Breast epithelium (tissue), 4 donors: ENCODE measurements around the gene SLC18B1. TPM values are rescaled to one million over a fixed set of nuclear protein-coding genes. Genes with fewer than 3 reads are reported as not detected.

ENCODE experiments used
- DNase-seq, 2 donors: peaks; one replicate each; pipeline ENCODE4 v3.0.0-alpha.2; 2019; ENCODE audit warnings: low spot score in 2 of 2
- H3K27ac ChIP-seq, 2 donors: fragments of 200-600 bp; sonication (generic) in 1 of 2; one replicate each; pipeline ENCODE4 v1.5.1; 2016 to 2019; ENCODE audit warnings: mild to moderate bottlenecking in 1 of 2
- H3K27me3 ChIP-seq, 2 donors: fragments of 200-600 bp; sonication (generic) in 1 of 2; one replicate each; pipeline versions ENCODE4 v1.5.1 to v1.6.0; 2017 to 2019; ENCODE audit warnings: control low read depth in 1 of 2, mild to moderate bottlenecking in 1 of 2
- H3K36me3 ChIP-seq: fragments of 200-600 bp; one replicate; pipeline ENCODE4 v1.5.1; 2019
- H3K4me1 ChIP-seq, 2 donors: fragments of 200-600 bp; sonication (generic); one replicate each; pipeline ENCODE4 v1.5.1; 2016 to 2019; ENCODE audit warnings: control low read depth in 1 of 2
- H3K4me3 ChIP-seq, 3 donors: fragments of 200-600 bp; sonication (generic); 1 replicate in 2 of 3; 2 replicates in 1 of 3; pipeline ENCODE4 v1.5.1; 2016 to 2019; ENCODE audit warnings: mild to moderate bottlenecking in 3 of 3, moderate library complexity in 2 of 3
- H3K9me3 ChIP-seq, 2 donors: fragments of 200-600 bp; sonication (generic) in 1 of 2; one replicate each; pipeline ENCODE4 v1.5.1; 2016 to 2019; ENCODE audit warnings: control low read depth in 1 of 2
- POLR2A ChIP-seq: fragments of 450-650 bp; IDR thresholded peaks from one replicate; pipeline ENCODE4 v1.6.1; 2016; ENCODE audit warnings: antibody characterized with exemption, mild to moderate bottlenecking, moderate library complexity
- POLR2AphosphoS5 ChIP-seq, 3 donors: sonication (generic); formaldehyde crosslinking; IDR thresholded peaks; one replicate each; pipeline ENCODE4 v1.6.1; 2017; ENCODE audit warnings: antibody characterized with exemption in 3 of 3
- intact Hi-C: fragments of 100-400 bp; cut with DNase I; formaldehyde crosslinking; loops from one replicate; pipeline ENCODE4 v1.15.1; 2023; ENCODE audit warnings: low total_unique reads
- total RNA-seq, 3 donors: library from RNA; depleted of rRNA; stranded (reverse); fragments of >200 nt; gene quantifications; one replicate each; pipeline ENCODE4 v1.1.0, GENCODE V29; 2016
- TF ChIP-seq, protein P1 (sequence below), 3 donors: fragments of 450-650 bp; IDR thresholded peaks; one replicate each; pipeline ENCODE4 v1.5.1; 2016 to 2017; ENCODE audit warnings: antibody characterized with exemption in 3 of 3, mild to moderate bottlenecking in 3 of 3, moderate library complexity in 3 of 3

The SLC18B1 gene
- total RNA-seq, 3 donors from 2014 or later, result 8.2 to 14.6 (median 14.1) TPM

DNA sequence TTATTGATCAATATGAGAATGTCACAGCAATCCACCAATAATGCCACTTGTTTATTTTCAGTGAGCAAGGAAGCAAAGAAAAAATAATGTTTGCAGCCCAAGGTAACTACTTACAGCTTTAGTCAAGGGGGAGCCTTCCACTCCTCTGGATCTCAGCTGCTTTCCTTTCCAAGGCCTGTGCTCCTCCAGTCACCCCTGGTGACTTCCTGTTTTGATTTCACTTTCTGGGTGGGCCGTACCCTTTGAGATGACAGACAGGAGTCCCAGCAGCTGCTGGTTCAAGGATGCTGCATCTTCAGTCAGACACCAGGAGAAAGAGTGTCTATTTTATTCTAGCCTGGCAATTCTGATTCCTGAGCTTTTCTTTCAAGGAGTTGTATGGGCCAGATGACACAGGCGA is 35.2 kb downstream of the SLC18B1 start:
- no peak for DNase-seq
- Histone ChIP-seq H3K4me1 (no peaks in the 10 kb centered on the region), H3K27me3 (no peaks in the 10 kb centered on the region), H3K27ac (no peak overlapping the region), H3K4me3 (no peak overlapping the region), H3K36me3 (no peaks in the 10 kb centered on the region), H3K9me3 (no peaks in the 10 kb centered on the region)
- no peak for TF ChIP-seq POLR2A
- no peak for TF ChIP-seq POLR2AphosphoS5 (IDR thresholded peaks at IDR 0.05)
- TF ChIP-seq, protein P1, sequence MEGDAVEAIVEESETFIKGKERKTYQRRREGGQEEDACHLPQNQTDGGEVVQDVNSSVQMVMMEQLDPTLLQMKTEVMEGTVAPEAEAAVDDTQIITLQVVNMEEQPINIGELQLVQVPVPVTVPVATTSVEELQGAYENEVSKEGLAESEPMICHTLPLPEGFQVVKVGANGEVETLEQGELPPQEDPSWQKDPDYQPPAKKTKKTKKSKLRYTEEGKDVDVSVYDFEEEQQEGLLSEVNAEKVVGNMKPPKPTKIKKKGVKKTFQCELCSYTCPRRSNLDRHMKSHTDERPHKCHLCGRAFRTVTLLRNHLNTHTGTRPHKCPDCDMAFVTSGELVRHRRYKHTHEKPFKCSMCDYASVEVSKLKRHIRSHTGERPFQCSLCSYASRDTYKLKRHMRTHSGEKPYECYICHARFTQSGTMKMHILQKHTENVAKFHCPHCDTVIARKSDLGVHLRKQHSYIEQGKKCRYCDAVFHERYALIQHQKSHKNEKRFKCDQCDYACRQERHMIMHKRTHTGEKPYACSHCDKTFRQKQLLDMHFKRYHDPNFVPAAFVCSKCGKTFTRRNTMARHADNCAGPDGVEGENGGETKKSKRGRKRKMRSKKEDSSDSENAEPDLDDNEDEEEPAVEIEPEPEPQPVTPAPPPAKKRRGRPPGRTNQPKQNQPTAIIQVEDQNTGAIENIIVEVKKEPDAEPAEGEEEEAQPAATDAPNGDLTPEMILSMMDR (IDR thresholded peaks at IDR 0.05), result no peak
- intact Hi-C loops, result no loop called here

DNA sequence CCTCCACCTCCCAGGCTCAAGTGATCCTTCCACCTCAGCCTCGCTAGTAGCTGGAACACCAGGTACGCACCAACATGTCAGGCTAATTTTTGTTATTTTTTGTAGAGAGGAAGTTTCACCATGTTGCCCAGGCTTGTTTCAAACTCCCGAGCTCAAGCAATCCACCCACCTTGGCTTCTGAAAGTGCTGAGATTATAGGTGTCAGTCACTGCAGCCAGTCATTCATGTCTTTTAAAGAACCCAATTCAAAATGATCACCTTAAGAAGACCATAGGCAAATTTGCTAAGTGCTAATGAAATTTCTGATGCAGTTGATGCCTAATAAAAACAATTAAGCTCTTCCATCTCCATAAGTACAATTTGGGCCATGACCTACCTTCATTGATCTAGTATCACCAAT is 38.2 kb downstream of the SLC18B1 start:
- TF ChIP-seq POLR2AphosphoS5 (IDR thresholded peaks at IDR 0.05) (no peak), POLR2A (no peak)
- TF ChIP-seq, protein P1 (IDR thresholded peaks at IDR 0.05), result no peak
- Histone ChIP-seq H3K4me3 (no peak overlapping the region), H3K9me3 (no peaks in the 10 kb centered on the region), H3K27ac (no peak overlapping the region), H3K27me3 (no peaks in the 10 kb centered on the region), H3K4me1 (no peaks in the 10 kb centered on the region), H3K36me3 (no peaks in the 10 kb centered on the region)
- intact Hi-C loops, result no loop called here
- no peak for DNase-seq

DNA sequence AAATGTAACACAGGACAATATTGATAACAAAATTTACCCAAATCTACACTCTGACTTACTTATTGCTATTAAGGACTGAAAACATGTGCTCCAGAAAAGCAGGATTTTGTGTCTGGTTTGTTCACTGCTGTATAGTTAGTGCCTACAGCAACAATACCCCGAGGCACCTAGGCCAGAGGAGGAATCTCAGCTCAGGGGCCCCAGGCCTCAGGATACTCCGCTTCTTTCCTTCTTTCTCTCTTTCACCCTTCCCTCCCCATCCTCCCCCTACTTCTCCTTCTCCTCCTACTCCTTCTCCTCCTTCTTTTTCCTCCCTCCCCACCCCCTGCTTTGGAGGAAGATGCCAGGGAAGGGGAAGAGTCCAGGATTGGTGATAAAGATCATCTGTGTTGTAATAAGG is 39.7 kb downstream of the SLC18B1 start:
- intact Hi-C loops, result no loop called here
- H3K4me3 ChIP-seq, result no peak overlapping the region
- H3K4me1 ChIP-seq, result no peaks in the 10 kb centered on the region
- H3K27me3 ChIP-seq, result no peaks in the 10 kb centered on the region
- no peaks in the 10 kb centered on the region for H3K9me3 ChIP-seq
- H3K36me3 ChIP-seq, result no peaks in the 10 kb centered on the region
- DNase-seq, result no peak
- TF ChIP-seq POLR2A, result no peak
- TF ChIP-seq, protein P1 (IDR thresholded peaks at IDR 0.05), result no peak
- no peak overlapping the region for H3K27ac ChIP-seq

DNA sequence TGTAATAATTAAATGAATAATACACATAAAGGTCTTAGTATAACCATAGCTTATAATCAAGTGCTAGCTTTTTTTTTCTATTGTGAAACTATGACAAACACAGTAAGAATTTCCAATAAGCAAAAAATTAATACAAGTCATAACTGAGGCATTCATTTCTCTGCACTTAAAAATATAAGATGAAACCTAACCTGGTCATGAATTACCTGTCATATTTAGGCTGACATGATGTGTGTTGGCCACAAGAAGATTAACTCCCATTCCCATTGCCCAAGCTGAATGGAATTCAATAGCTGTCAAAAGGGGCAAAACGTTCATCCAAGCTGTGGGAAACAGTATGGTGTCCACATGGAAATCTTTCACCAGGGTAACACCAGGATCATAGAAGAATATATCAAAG is 46.2 kb downstream of the SLC18B1 start:
- Histone ChIP-seq H3K27ac (no peak overlapping the region), H3K27me3 (no peaks in the 10 kb centered on the region), H3K4me3 (no peak overlapping the region), H3K9me3 (no peaks in the 10 kb centered on the region), H3K36me3 (no peaks in the 10 kb centered on the region), H3K4me1 (no peaks in the 10 kb centered on the region)
- no peak for TF ChIP-seq POLR2AphosphoS5 (IDR thresholded peaks at IDR 0.05)
- TF ChIP-seq, protein P1 (IDR thresholded peaks at IDR 0.05), result no peak
- no peak for TF ChIP-seq POLR2A
- intact Hi-C loops, result no loop called here
- no peak for DNase-seq

DNA sequence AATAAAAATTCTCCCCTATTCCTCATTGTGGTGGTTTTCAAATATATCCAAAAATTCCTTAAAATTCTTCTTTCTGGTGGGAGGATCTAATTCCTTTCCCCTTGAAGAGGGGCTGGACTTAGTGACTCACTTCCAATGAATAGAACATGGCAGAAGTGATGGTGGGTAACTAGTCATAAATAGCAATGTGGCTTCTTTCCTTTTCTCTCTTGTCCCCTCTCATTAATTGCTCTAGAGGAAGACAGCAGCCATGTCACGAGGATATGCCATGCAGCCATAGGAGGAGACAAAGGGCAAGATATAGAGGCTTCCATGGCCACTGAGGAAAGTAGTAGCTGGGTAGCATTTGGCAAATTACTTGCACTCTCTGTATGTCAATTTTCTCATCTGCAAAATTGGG is 46.6 kb downstream of the SLC18B1 start:
- Histone ChIP-seq H3K4me3 (no peak overlapping the region), H3K27me3 (no peaks in the 10 kb centered on the region), H3K9me3 (no peaks in the 10 kb centered on the region), H3K27ac (no peak overlapping the region), H3K4me1 (no peaks in the 10 kb centered on the region), H3K36me3 (no peaks in the 10 kb centered on the region)
- TF ChIP-seq, protein P1 (IDR thresholded peaks at IDR 0.05), result no peak
- TF ChIP-seq POLR2A (no peak), POLR2AphosphoS5 (IDR thresholded peaks at IDR 0.05) (no peak)
- intact Hi-C loops, result no loop called here
- no peak for DNase-seq
